OCI-LY3 (cell line): ENCODE measurements around the gene TJP3.

ENCODE experiments used
- CTCF ChIP-seq: fragments of 200-600, 300-600 bp; sonication (generic); IDR thresholded peaks from 2 replicates; pipeline ENCODE4 v1.5.1; 2014; ENCODE audit warnings: antibody characterized with exemption, low read length, low read depth
- EZH2phosphoT487 ChIP-seq: fragments of 200-600 bp; shearing (Covaris generic); IDR thresholded peaks from 2 replicates; pipeline ENCODE4 v1.6.1; 2018; ENCODE audit warnings: antibody characterized with exemption, mixed run types, low read depth

- no peak for TF ChIP-seq CTCF
- TF ChIP-seq EZH2phosphoT487: no peak
Measured at GRCh38 chr19:3721887-3722442, 13.8 kb downstream of the TJP3 start.
